ENCODE results near the gene EXOSC5. TPM values are rescaled to one million over a fixed set of nuclear protein-coding genes. Genes with fewer than 3 reads are reported as not detected.

The EXOSC5 gene
- total and polyA plus RNA-seq, 2 of the 4 experiments (the other 2 are of a cell fraction), result 19.0 to 25.2 TPM

- no peak overlapping the region for H2BK120ac ChIP-seq (ENCODE audit: low read depth, low read length)
- no peaks in the 10 kb centered on the region for H4K20me1 ChIP-seq (ENCODE audit: insufficient read depth, low read length)
- peak overlapping the region; percentile 81 for H3K9ac ChIP-seq (ENCODE audit: low read depth, low read length)
- no peaks in the 10 kb centered on the region for H3K9me3 ChIP-seq (ENCODE audit: control insufficient read depth, insufficient read depth, low read length)
- no peak overlapping the region for H2BK5ac ChIP-seq (ENCODE audit: low read depth, low read length, poor library complexity, severe bottlenecking)
- H4K91ac ChIP-seq (ENCODE audit: insufficient read depth, low read depth, low read length), result no peak overlapping the region
- peaks cover 11% of the 10 kb centered on the region; the same call in 1 of the 2 replicates for H3K9me1 ChIP-seq (ENCODE audit: insufficient read depth, low read length)
- WGBS, 2 experiments (ENCODE audit: extremely low coverage in 2 of 2, insufficient read length in 1 of 2), result no CpG with 5 or more reads among the region's 3 CpGs
- no peaks in the 10 kb centered on the region for H3K27me3 ChIP-seq (ENCODE audit: control insufficient read depth, insufficient read depth, low read length)
- peak overlapping the region; percentile 42 for H2AK9ac ChIP-seq (replicated peaks; ENCODE audit: low read depth, low read length, poor library complexity)
- no peak overlapping the region for H3K27ac ChIP-seq (ENCODE audit: insufficient read depth, low read length)
- no peak overlapping the region for H3K4ac ChIP-seq (ENCODE audit: low read depth, low read length)
- H3K4me1 ChIP-seq (ENCODE audit: control insufficient read depth, insufficient read depth, low read length), result peaks cover 4% of the 10 kb centered on the region; the same call in 1 of the 2 replicates
- TF ChIP-seq ELK1 (IDR thresholded peaks at IDR 0.05; ENCODE audit: borderline replicate concordance, low read depth, low read length) (no peak), CHD1 (IDR thresholded peaks at IDR 0.05; ENCODE audit: low read depth, low read length) (no peak), POLR2A (IDR thresholded peaks at IDR 0.05; ENCODE audit: low read depth, low read length) (no peak), MAFK (IDR thresholded peaks at IDR 0.05; ENCODE audit: low read depth, low read length) (no peak), NFE2L2 (IDR thresholded peaks at IDR 0.05; ENCODE audit: low read depth, low read length) (no peak), SMC3 (IDR thresholded peaks at IDR 0.05; ENCODE audit: low read depth, low read length) (no peak), CTCF (conservative IDR thresholded peaks at IDR 0.05; ENCODE audit: low read depth, low read length) (no peak), RCOR1 (IDR thresholded peaks at IDR 0.05; ENCODE audit: insufficient replicate concordance, low read length) (no peak), USF2 (IDR thresholded peaks at IDR 0.05; ENCODE audit: low read depth, low read length) (no peak), BHLHE40 (IDR thresholded peaks at IDR 0.05; ENCODE audit: low read depth, low read length) (no peak), FOS (IDR thresholded peaks at IDR 0.05; ENCODE audit: low read depth, low read length) (no peak), RAD21 (IDR thresholded peaks at IDR 0.05; ENCODE audit: low read length) (no peak)
- H3K18ac ChIP-seq (ENCODE audit: low read depth, low read length), result no peak overlapping the region
- H3K23ac ChIP-seq (ENCODE audit: low read depth, low read length), result no peak overlapping the region
- dilution Hi-C loops (cut with HindIII; ENCODE audit: low sequenced_read_pairs, unreplicated experiment) (no loop called here), intact Hi-C loops (cut with micrococcal nuclease) (loop anchor here (5.0 kb wide), 1 partner anchor 46 kb away; the partner anchor contains the start of gene TGFB1), in situ Hi-C loops (cut with MboI; ENCODE audit: low sequenced_read_pairs) (no loop called here)
- no TSS peak for BruUV-seq (replicated peaks)
- ATAC-seq (ENCODE audit: low read depth) (no peak), DNase-seq (no peak)
- no peak overlapping the region for H3K14ac ChIP-seq (replicated peaks; ENCODE audit: low read depth, low read length)
- no peak overlapping the region for H2BK15ac ChIP-seq (ENCODE audit: low read depth, low read length)
- H3K4me3 ChIP-seq (ENCODE audit: insufficient read depth, low read depth, low read length), result peak overlapping the region; percentile 79; the same call in 1 of the 2 replicates
- H3K79me1 ChIP-seq (ENCODE audit: low read depth in 1 of 2, low read length in 2 of 2), result peaks cover 18 to 36% of the 10 kb centered on the region in 2 experiments
- no peak overlapping the region for H2AFZ ChIP-seq (replicated peaks; ENCODE audit: low read length, poor library complexity)
- POLR2A ChIA-PET (ENCODE audit: unreplicated experiment), result no interaction called here
- peak overlapping the region; percentile 94 for H3K4me2 ChIP-seq (ENCODE audit: low read depth, low read length)
- CTCF ChIA-PET, result no interaction called here
- H4K5ac ChIP-seq (ENCODE audit: low read depth, low read length), result no peak overlapping the region
- no peak overlapping the region for H4K8ac ChIP-seq (ENCODE audit: low read depth in 2 of 2, low read length in 2 of 2)
- H3K36me3 ChIP-seq (ENCODE audit: control insufficient read depth, insufficient read depth, low read length), result 0 out of 2 replicates have a peak, but pooled peaks cover 5% of the 10 kb centered on the region
- H2AK5ac ChIP-seq (ENCODE audit: low read depth, low read length), result no peak overlapping the region
- H2BK20ac ChIP-seq (ENCODE audit: low read depth, low read length), result no peak overlapping the region
- no peak overlapping the region; the same call in 1 of the 2 replicates for H3K56ac ChIP-seq (ENCODE audit: extremely low read depth, insufficient read depth, low read length)
Measured at GRCh38 chr19:41398598-41398997, 1.4 kb upstream of the EXOSC5 start.
